Caco-2 (cell line): ENCODE results near the gene FUT8. TPM values are rescaled to one million over a fixed set of nuclear protein-coding genes. Genes with fewer than 3 reads are reported as not detected.
A peak's percentile ranks its signal among the peaks of the same experiment; 100 is the strongest.

Experiments used
- BruUV-seq: library from RNA; stranded (reverse); fragments of 400-500 nt; replicated peaks from 2 replicates; lab custom pipeline; 2021; lab: Mats Ljungman, UMichigan
- CTCF ChIA-PET: fragments of 300-600 bp; sonication (Branson Sonifier 250); formaldehyde crosslinking; loops from one replicate; lab custom pipeline; 2022; ENCODE audit warnings: antibody characterized with exemption; lab: Charles Lee
- POLR2A ChIA-PET: fragments of 300-600 bp; sonication (Branson Sonifier 250); formaldehyde crosslinking; loops from one replicate; lab custom pipeline; 2022; ENCODE audit warnings: antibody characterized with exemption; lab: Charles Lee
- DNase-seq, 2 experiments: peaks; one replicate each; pipeline versions ENCODE4 v3.0.0 to v3.0.0-alpha.2; 2020 to 2022
- H3K27me3 ChIP-seq: replicated peaks from 2 replicates; pipeline ENCODE4 v1.6.0; 2011; ENCODE audit warnings: low read length; ENCODE audit not compliant: control insufficient read depth, insufficient read depth
- H3K36me3 ChIP-seq: 2 replicates; pipeline ENCODE4 v1.5.1; 2011; ENCODE audit warnings: low read length; ENCODE audit not compliant: control insufficient read depth, insufficient read depth
- H3K4me1 ChIP-seq: fragments of 250-450 bp; sonication (Bioruptor Pico); 2 replicates; pipeline ENCODE4 v1.5.1; 2020; ENCODE audit warnings: mild to moderate bottlenecking
- H3K4me3 ChIP-seq: 2 replicates; pipeline ENCODE4 v1.5.1; 2011; ENCODE audit warnings: low read depth, mild to moderate bottlenecking, control low read depth, low read length
- H3K9me3 ChIP-seq: fragments of 250-450 bp; sonication (Bioruptor Pico); 2 replicates; pipeline ENCODE4 v1.5.1; 2020; ENCODE audit warnings: mild to moderate bottlenecking, moderate library complexity
- H3K27ac Mint-ChIP-seq: one replicate; pipeline ENCODE4 v1.8.0; 2022; ENCODE audit warnings: mixed read lengths; ENCODE audit not compliant: unreplicated experiment
- H3K27me3 Mint-ChIP-seq: one replicate; pipeline ENCODE4 v1.8.0; 2022; ENCODE audit warnings: mixed read lengths; ENCODE audit not compliant: insufficient read depth, unreplicated experiment
- H3K36me3 Mint-ChIP-seq: one replicate; pipeline ENCODE4 v1.8.0; 2022; ENCODE audit warnings: mild to moderate bottlenecking, mixed read lengths; ENCODE audit not compliant: insufficient read depth, unreplicated experiment
- H3K4me1 Mint-ChIP-seq: one replicate; pipeline ENCODE4 v1.8.0; 2022; ENCODE audit warnings: low read depth, mixed read lengths; ENCODE audit not compliant: unreplicated experiment
- H3K4me3 Mint-ChIP-seq: one replicate; pipeline ENCODE4 v1.8.0; 2022; ENCODE audit warnings: mild to moderate bottlenecking, moderate library complexity, mixed read lengths; ENCODE audit not compliant: unreplicated experiment
- H3K9me3 Mint-ChIP-seq: one replicate; pipeline ENCODE4 v1.8.0; 2022; ENCODE audit warnings: mixed read lengths; ENCODE audit not compliant: unreplicated experiment
- CTCF ChIP-seq, 2 experiments: fragments of 200-600 bp in 1 of 2; IDR thresholded peaks; 1 replicate in 1 of 2; 2 replicates in 1 of 2; pipeline versions ENCODE4 v1.5.1 to v1.8.0; 2011 to 2022; ENCODE audit warnings: antibody characterized with exemption in 1 of 2, control low read depth in 1 of 2, inconsistent platforms in 1 of 2, low read depth in 1 of 2, low read length in 1 of 2, mild to moderate bottlenecking in 1 of 2, moderate library complexity in 1 of 2; ENCODE audit not compliant: insufficient read depth in 1 of 2, severe bottlenecking in 1 of 2, unreplicated experiment in 1 of 2
- intact Hi-C: fragments of 100-400 bp; cut with micrococcal nuclease; formaldehyde crosslinking; loops from one replicate; pipeline ENCODE4 v1.10.0; 2022; ENCODE audit not compliant: unreplicated experiment
- total RNA-seq: library from RNA; stranded (reverse); gene quantifications from 2 replicates; pipeline ENCODE4 v1.2.3, GENCODE V29; 2022

Gene FUT8
- total RNA-seq, 1 experiment from 2014 or later = 67.1 TPM

GRCh38 chr14:65415613-65416012 lies 3.1 kb downstream of the FUT8 start:
- no peak for DNase-seq
- Histone ChIP-seq H3K36me3 (no peaks in the 10 kb centered on the region), H3K9me3 (no peaks in the 10 kb centered on the region), H3K4me1 (peaks cover 11% of the 10 kb centered on the region), H3K4me3 (no peak overlapping the region), H3K27me3 (no peaks in the 10 kb centered on the region)
- Mint-ChIP-seq H3K36me3 (peaks cover 18% of the 10 kb centered on the region), H3K4me1 (no peaks in the 10 kb centered on the region), H3K27me3 (no peaks in the 10 kb centered on the region), H3K9me3 (no peaks in the 10 kb centered on the region), H3K4me3 (no peak overlapping the region), H3K27ac (no peak overlapping the region)
- ChIA-PET CTCF (interaction anchor here (0.7 to 5.4 kb wide), 12 partner anchors 23 to 544 kb away, joined by 3 to 101 read pairs (median 3); no protein-coding TSS in a partner anchor), POLR2A (interaction anchor here (0.9 kb wide), 1 partner anchor 409 kb away, joined by 4 read pairs; no protein-coding TSS in a partner anchor)
- no TSS peak for BruUV-seq
- no peak for TF ChIP-seq CTCF (IDR thresholded peaks at IDR 0.05; ENCODE audit: insufficient read depth in 1 of 2, low read depth in 1 of 2, low read length in 1 of 2, severe bottlenecking in 1 of 2, unreplicated experiment in 1 of 2)
- intact Hi-C loops = loop anchor here (1.0 to 2.0 kb wide), 2 partner anchors 409 to 543 kb away; no protein-coding TSS in a partner anchor

- H3K9me3 Mint-ChIP-seq = no peaks in the 10 kb centered on the region
- H3K27me3 ChIP-seq = no peaks in the 10 kb centered on the region
- intact Hi-C loops = no loop called here
- no peak overlapping the region for H3K4me3 Mint-ChIP-seq
- no peaks in the 10 kb centered on the region for H3K9me3 ChIP-seq
- no peaks in the 10 kb centered on the region for H3K27me3 Mint-ChIP-seq
- H3K4me1 Mint-ChIP-seq = peaks cover 6% of the 10 kb centered on the region
- ChIA-PET POLR2A (no interaction called here), CTCF (no interaction called here)
- 0 out of 2 replicates have a peak, but pooled peaks cover under 1% of the 10 kb centered on the region for H3K4me1 ChIP-seq
- BruUV-seq = no TSS peak
- peaks cover 7% of the 10 kb centered on the region for H3K36me3 Mint-ChIP-seq
- no peak overlapping the region for H3K27ac Mint-ChIP-seq
- DNase-seq = no peak
- TF ChIP-seq CTCF (IDR thresholded peaks at IDR 0.05; ENCODE audit: insufficient read depth in 1 of 2, low read depth in 1 of 2, low read length in 1 of 2, severe bottlenecking in 1 of 2, unreplicated experiment in 1 of 2) = no peak
- no peaks in the 10 kb centered on the region for H3K36me3 ChIP-seq
- H3K4me3 ChIP-seq = no peak overlapping the region
Measured at GRCh38 chr14:65419593-65420252, 7.2 kb downstream of the FUT8 start.

- intact Hi-C loops = no loop called here
- Mint-ChIP-seq H3K9me3 (no peaks in the 10 kb centered on the region), H3K27ac (peak overlapping the region; percentile 55), H3K4me1 (peaks cover 12% of the 10 kb centered on the region), H3K4me3 (no peak overlapping the region), H3K27me3 (no peaks in the 10 kb centered on the region), H3K36me3 (peaks cover 7% of the 10 kb centered on the region)
- ChIA-PET POLR2A (no interaction called here), CTCF (no interaction called here)
- no peak for TF ChIP-seq CTCF (IDR thresholded peaks at IDR 0.05; ENCODE audit: insufficient read depth in 1 of 2, low read depth in 1 of 2, low read length in 1 of 2, severe bottlenecking in 1 of 2, unreplicated experiment in 1 of 2)
- Histone ChIP-seq H3K4me3 (no peak overlapping the region), H3K36me3 (no peaks in the 10 kb centered on the region), H3K9me3 (no peaks in the 10 kb centered on the region), H3K4me1 (no peaks in the 10 kb centered on the region), H3K27me3 (no peaks in the 10 kb centered on the region)
- BruUV-seq = no TSS peak
- DNase-seq = no peak
Measured at GRCh38 chr14:65421201-65421981, 8.9 kb downstream of the FUT8 start.
